ENCODE results near the gene CNTN1. TPM values are rescaled to one million over a fixed set of nuclear protein-coding genes. Genes with fewer than 3 reads are reported as not detected.

The CNTN1 gene
- 2.4 TPM for polyA plus RNA-seq (2013, experiment 1 of 2; ENCODE audit: insufficient read length)
- 2.7 TPM for polyA plus RNA-seq (2013, experiment 2 of 2; ENCODE audit: insufficient read length)

- DNase-seq: peak; percentile 65
Observed at GRCh38 chr12:40691913-40692764, at the start of gene CNTN1. TSS of gene CNTN1 (plus strand) at chr12:40692439.

GRCh38 chr12:40643506-40643905, 48.7 kb upstream of the CNTN1 start:
- DNase-seq: no peak

- no peak for DNase-seq
Observed at GRCh38 chr12:40643976-40644375, 48.3 kb upstream of the CNTN1 start.

- DNase-seq: no peak
Observed at GRCh38 chr12:40644708-40645107, 47.5 kb upstream of the CNTN1 start.

GRCh38 chr12:40645361-40645760, 46.9 kb upstream of the CNTN1 start:
- DNase-seq: no peak

GRCh38 chr12:40646456-40646855, 45.8 kb upstream of the CNTN1 start:
- no peak for DNase-seq

- DNase-seq: no peak
Observed at GRCh38 chr12:40646911-40647310, 45.3 kb upstream of the CNTN1 start.

GRCh38 chr12:40647651-40648050, 44.6 kb upstream of the CNTN1 start:
- peak; percentile 1 for DNase-seq

GRCh38 chr12:40648519-40648918, 43.7 kb upstream of the CNTN1 start:
- DNase-seq: no peak

GRCh38 chr12:40650038-40650704, 42.1 kb upstream of the CNTN1 start:
- DNase-seq: no peak

- no peak for DNase-seq
Observed at GRCh38 chr12:40655451-40655850, 36.8 kb upstream of the CNTN1 start.

- DNase-seq: no peak
Observed at GRCh38 chr12:40662366-40662765, 29.9 kb upstream of the CNTN1 start.

- DNase-seq: no peak
Observed at GRCh38 chr12:40663781-40664180, 28.5 kb upstream of the CNTN1 start.

GRCh38 chr12:40668099-40668529, 24.1 kb upstream of the CNTN1 start:
- no peak for DNase-seq

- peak; percentile 38 for DNase-seq
Observed at GRCh38 chr12:40672741-40673271, 19.4 kb upstream of the CNTN1 start.

GRCh38 chr12:40681148-40681547, 11.1 kb upstream of the CNTN1 start:
- DNase-seq: no peak

- no peak for DNase-seq
Observed at GRCh38 chr12:40684986-40685385, 7.3 kb upstream of the CNTN1 start.

GRCh38 chr12:40688085-40688725, 4.0 kb upstream of the CNTN1 start:
- no peak for DNase-seq

- no peak for DNase-seq
Observed at GRCh38 chr12:40689576-40689975, 2.7 kb upstream of the CNTN1 start.

GRCh38 chr12:40692765-40693206, 547 bp downstream of the CNTN1 start:
- DNase-seq: no peak

- DNase-seq: peak; percentile 13
Observed at GRCh38 chr12:40693207-40693821, 1.1 kb downstream of the CNTN1 start.

- DNase-seq: no peak
Observed at GRCh38 chr12:40697566-40698259, 5.5 kb downstream of the CNTN1 start.
